SH-SY5Y (cell line): ENCODE measurements around the gene SLC44A5.

ENCODE experiments used
- GATA2 ChIP-seq: IDR thresholded peaks from 2 replicates; pipeline ENCODE4 v1.6.1; 2011; ENCODE audit warnings: mild to moderate bottlenecking, low read depth, low read length
- GATA3 ChIP-seq: IDR thresholded peaks from 2 replicates; pipeline ENCODE4 v1.6.1; 2011; ENCODE audit warnings: low read depth, mild to moderate bottlenecking, low read length, moderate library complexity

- TF ChIP-seq GATA2, result no peak
- TF ChIP-seq GATA3, result no peak
Measured at GRCh38 chr1:75640137-75640536, 29.2 kb upstream of the SLC44A5 start.
